OCI-LY3 (cell line): ENCODE results near the gene PSAPL1.

Experiments used
- CTCF ChIP-seq: fragments of 200-600, 300-600 bp; sonication (generic); IDR thresholded peaks from 2 replicates; pipeline ENCODE4 v1.5.1; 2014; ENCODE audit warnings: antibody characterized with exemption, low read length, low read depth
- EZH2phosphoT487 ChIP-seq: fragments of 200-600 bp; shearing (Covaris generic); IDR thresholded peaks from 2 replicates; pipeline ENCODE4 v1.6.1; 2018; ENCODE audit warnings: antibody characterized with exemption, mixed run types, low read depth

DNA sequence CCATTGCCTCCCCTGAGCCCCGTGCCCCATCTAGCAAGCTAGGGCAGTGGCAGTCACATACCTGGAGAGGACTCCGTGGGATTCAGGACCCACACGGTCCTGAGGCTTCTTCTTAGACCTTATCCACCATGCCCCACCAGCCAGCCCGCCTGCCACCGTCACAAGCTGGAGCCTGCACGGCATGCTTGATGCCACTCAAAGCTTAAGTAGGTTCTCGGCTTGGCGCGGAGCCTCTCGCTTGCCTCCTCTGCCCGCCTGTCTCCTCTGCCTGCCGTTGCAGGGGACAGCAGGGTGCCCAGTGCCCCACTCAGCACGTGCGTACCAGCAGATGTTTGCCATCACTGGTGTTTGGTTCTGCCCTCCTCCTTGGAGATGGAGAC is 14.1 kb downstream of the PSAPL1 start:
- TF ChIP-seq CTCF, result no peak
- no peak for TF ChIP-seq EZH2phosphoT487
